ENCODE data around the gene PTPN9.
"Not testable (repeated sequence)": the region's sequence is repeated elsewhere in the genome, so short reads cannot be mapped to it uniquely, and the experiment has no call there.

- TF ChIP-seq CTCF, POLR2A (IDR thresholded peaks at IDR 0.05): not testable (repeated sequence)
Measured at GRCh38 chr15:75525756-75526155, 53.4 kb downstream of the PTPN9 start.
